H1 (cell line): ENCODE data around the gene AHDC1. TPM values are rescaled to one million over a fixed set of nuclear protein-coding genes. Genes with fewer than 3 reads are reported as not detected.
A peak's percentile ranks its signal among the peaks of the same experiment; 100 is the strongest.

Experiments
- CTCF ChIA-PET: fragments of 300-600 bp; sonication (Branson Sonifier 250); formaldehyde crosslinking; loops from one replicate; lab custom pipeline; 2021; ENCODE audit not compliant: partially characterized antibody; lab: Charles Lee
- POLR2A ChIA-PET: fragments of 300-600 bp; sonication (Branson Sonifier 250); formaldehyde crosslinking; loops from one replicate; lab custom pipeline; 2021; ENCODE audit warnings: inconsistent platforms; ENCODE audit not compliant: partially characterized antibody; lab: Charles Lee
- DNase-seq, 2 experiments: peaks; one replicate each; pipeline versions ENCODE4 v3.0.0 to v3.0.0-alpha.2; 2010 to 2022; ENCODE audit warnings: low spot score in 2 of 2, low read depth in 1 of 2, mixed read lengths in 1 of 2
- FAIRE-seq: peaks from 2 replicates; lab custom pipeline; 2011; peaks lifted over from hg19 to GRCh38; lab: Jason Lieb, UNC
- H2AFZ ChIP-seq: 2 replicates; pipeline ENCODE4 v1.8.1; 2012; ENCODE audit warnings: low read length, inconsistent platforms
- H2AK5ac ChIP-seq: 2 replicates; pipeline ENCODE4 v1.6.1; 2013; ENCODE audit warnings: low read depth, low read length
- H2BK120ac ChIP-seq: replicated peaks from 2 replicates; pipeline ENCODE3; 2013; ENCODE audit warnings: low read depth, low read length, inconsistent platforms
- H2BK12ac ChIP-seq: 2 replicates; pipeline ENCODE4 v1.6.1; 2013; ENCODE audit warnings: low read depth, low read length
- H2BK15ac ChIP-seq: 2 replicates; pipeline ENCODE4 v1.6.1; 2013; ENCODE audit warnings: low read length
- H2BK20ac ChIP-seq: 2 replicates; pipeline ENCODE4 v1.6.1; 2013; ENCODE audit warnings: low read length
- H2BK5ac ChIP-seq: 2 replicates; pipeline ENCODE4 v1.6.1; 2013; ENCODE audit warnings: low read depth, low read length
- H3K14ac ChIP-seq: 2 replicates; pipeline ENCODE4 v1.6.1; 2013; ENCODE audit warnings: inconsistent platforms; ENCODE audit not compliant: insufficient read length
- H3K18ac ChIP-seq: 2 replicates; pipeline ENCODE4 v1.6.1; 2013; ENCODE audit warnings: low read length; ENCODE audit errors: extremely low read depth
- H3K23ac ChIP-seq: 2 replicates; pipeline ENCODE4 v1.6.1; 2013; ENCODE audit warnings: inconsistent platforms; ENCODE audit not compliant: insufficient read length
- H3K23me2 ChIP-seq: 2 replicates; pipeline ENCODE4 v1.6.1; 2013; ENCODE audit warnings: low read depth, low read length
- H3K27ac ChIP-seq: 2 replicates; pipeline ENCODE4 v1.6.1; 2011; ENCODE audit warnings: low read depth, low read length, inconsistent platforms
- H3K27me3 ChIP-seq, 4 experiments: replicated peaks in 1 of 4; 1 replicate in 1 of 4; 2 replicates in 3 of 4; pipeline versions ENCODE4 v1.6.1 to v1.8.1; 2011 to 2013; ENCODE audit warnings: low read length in 3 of 4, mild to moderate bottlenecking in 3 of 4, inconsistent platforms in 2 of 4, mixed read lengths in 2 of 4, moderate library complexity in 1 of 4; ENCODE audit not compliant: control insufficient read depth in 3 of 4, insufficient read depth in 3 of 4; ENCODE audit errors: extremely low read depth in 1 of 4
- H3K36me3 ChIP-seq, 4 experiments: 2 replicates each; pipeline versions ENCODE4 v1.6.1 to v1.8.1; 2011 to 2013; ENCODE audit warnings: mild to moderate bottlenecking in 4 of 4, low read length in 3 of 4, moderate library complexity in 2 of 4, control low read depth in 1 of 4, inconsistent platforms in 1 of 4; ENCODE audit not compliant: insufficient read depth in 4 of 4, control insufficient read depth in 2 of 4
- H3K4ac ChIP-seq: replicated peaks from 2 replicates; pipeline ENCODE3; 2013; ENCODE audit warnings: low read length, low read depth, mixed read lengths, inconsistent platforms; ENCODE audit not compliant: insufficient read length
- H3K4me1 ChIP-seq, 4 experiments: replicated peaks in 1 of 4; 1 replicate in 1 of 4; 2 replicates in 3 of 4; pipeline versions ENCODE4 v1.6.1 to v1.8.1; 2011 to 2013; ENCODE audit warnings: low read length in 3 of 4, inconsistent platforms in 2 of 4, mixed read lengths in 1 of 4; ENCODE audit not compliant: insufficient read depth in 4 of 4, control insufficient read depth in 3 of 4
- H3K4me2 ChIP-seq, 2 experiments: 2 replicates each; pipeline versions ENCODE4 v1.6.1 to v1.8.1; 2011 to 2013; ENCODE audit warnings: low read depth in 2 of 2, low read length in 2 of 2, control low read depth in 1 of 2, inconsistent platforms in 1 of 2, mild to moderate bottlenecking in 1 of 2; ENCODE audit not compliant: insufficient read depth in 1 of 2
- H3K4me3 ChIP-seq, 4 experiments: fragments of 200-600, 300-600 bp in 1 of 4; sonication (generic), shearing (Covaris generic), sonication (Bioruptor Twin) in 1 of 4; 2 replicates each; pipeline versions ENCODE4 v1.5.1 to v1.8.1; 2011 to 2016; ENCODE audit warnings: low read length in 4 of 4, low read depth in 3 of 4, control low read depth in 2 of 4, inconsistent platforms in 2 of 4, mild to moderate bottlenecking in 2 of 4, mixed read lengths in 1 of 4, moderate library complexity in 1 of 4; ENCODE audit not compliant: insufficient read depth in 2 of 4; ENCODE audit errors: extremely low read depth in 1 of 4
- H3K56ac ChIP-seq: replicated peaks from 2 replicates; pipeline ENCODE3; 2013; ENCODE audit warnings: low read depth, mild to moderate bottlenecking, mixed read lengths, low read length, inconsistent platforms; ENCODE audit not compliant: insufficient read length
- H3K79me1 ChIP-seq: 2 replicates; pipeline ENCODE4 v1.6.1; 2013; ENCODE audit warnings: low read depth, low read length, control low read depth
- H3K79me2 ChIP-seq, 2 experiments: 2 replicates each; pipeline versions ENCODE4 v1.6.1 to v1.8.1; 2012 to 2013; ENCODE audit warnings: low read length in 2 of 2, mild to moderate bottlenecking in 2 of 2, inconsistent platforms in 1 of 2; ENCODE audit not compliant: insufficient read depth in 2 of 2, control insufficient read depth in 1 of 2
- H3K9ac ChIP-seq, 4 experiments: replicated peaks in 1 of 4; 1 replicate in 1 of 4; 2 replicates in 3 of 4; pipeline versions ENCODE4 v1.6.1 to v1.8.1; 2011 to 2013; ENCODE audit warnings: low read depth in 3 of 4, low read length in 3 of 4, control low read depth in 2 of 4, mild to moderate bottlenecking in 2 of 4, moderate library complexity in 2 of 4, inconsistent platforms in 1 of 4; ENCODE audit errors: extremely low read depth in 1 of 4
- H3K9me3 ChIP-seq, 2 experiments: 2 replicates each; pipeline versions ENCODE4 v1.6.1 to v1.8.1; 2012 to 2013; ENCODE audit warnings: mild to moderate bottlenecking in 2 of 2, moderate library complexity in 2 of 2, control low read depth in 1 of 2, inconsistent platforms in 1 of 2, low read depth in 1 of 2, low read length in 1 of 2, mixed read lengths in 1 of 2; ENCODE audit not compliant: insufficient read depth in 2 of 2
- H4K20me1 ChIP-seq, 2 experiments: replicated peaks in 1 of 2; 2 replicates each; pipeline versions ENCODE3 to v1.8.1; 2011 to 2013; ENCODE audit warnings: inconsistent platforms in 2 of 2, low read length in 2 of 2, mild to moderate bottlenecking in 1 of 2; ENCODE audit not compliant: insufficient read depth in 2 of 2, control insufficient read depth in 1 of 2
- H4K5ac ChIP-seq: 2 replicates; pipeline ENCODE4 v1.6.1; 2013; ENCODE audit warnings: low read length, low read depth, mixed read lengths, inconsistent platforms; ENCODE audit not compliant: insufficient read length
- H4K8ac ChIP-seq: 2 replicates; pipeline ENCODE4 v1.8.0; 2013; ENCODE audit warnings: mild to moderate bottlenecking, moderate library complexity, low read length, inconsistent platforms; ENCODE audit not compliant: insufficient read depth; ENCODE audit errors: extremely low read depth
- H4K91ac ChIP-seq: replicated peaks from 2 replicates; pipeline ENCODE3; 2013; ENCODE audit warnings: low read length, mixed read lengths, inconsistent platforms; ENCODE audit not compliant: insufficient read length
- BCL11A ChIP-seq, 2 experiments: IDR thresholded peaks; one replicate each; pipeline ENCODE4 v1.6.1; 2011; ENCODE audit warnings: low read depth in 2 of 2, low read length in 2 of 2, mild to moderate bottlenecking in 2 of 2
- BRCA1 ChIP-seq: IDR thresholded peaks from 2 replicates; pipeline ENCODE4 v1.6.1; 2012; ENCODE audit warnings: low read depth, low read length, improper control_type of control experiment
- CHD2 ChIP-seq: IDR thresholded peaks from 2 replicates; pipeline ENCODE4 v1.6.1; 2012; ENCODE audit warnings: low read length, improper control_type of control experiment
- CTBP2 ChIP-seq: IDR thresholded peaks from 2 replicates; pipeline ENCODE4 v1.7.0; 2011; ENCODE audit warnings: borderline replicate concordance, mild to moderate bottlenecking, moderate library complexity, mixed read lengths, low read length; ENCODE audit not compliant: insufficient read depth, insufficient read length
- FOSL1 ChIP-seq: IDR thresholded peaks from 2 replicates; pipeline ENCODE4 v1.6.1; 2011; ENCODE audit warnings: mild to moderate bottlenecking, low read depth, low read length, moderate library complexity; ENCODE audit not compliant: insufficient read depth
- PHF8 ChIP-seq: fragments of 200-600 bp; sonication (generic); conservative IDR thresholded peaks from 2 replicates; pipeline ENCODE4 v1.7.1; 2012; ENCODE audit warnings: low read depth, mild to moderate bottlenecking, inconsistent platforms, low read length, moderate library complexity
- POU5F1 ChIP-seq: IDR thresholded peaks from 2 replicates; pipeline ENCODE4 v1.6.1; 2011; ENCODE audit warnings: low read depth, mild to moderate bottlenecking, low read length, moderate library complexity
- SP1 ChIP-seq: IDR thresholded peaks from 2 replicates; pipeline ENCODE4 v1.6.1; 2011; ENCODE audit warnings: low read depth, low read length
- SP2 ChIP-seq: IDR thresholded peaks from 2 replicates; pipeline ENCODE4 v1.6.1; 2012; ENCODE audit warnings: mild to moderate bottlenecking, low read length, inconsistent platforms
- TAF7 ChIP-seq: optimal IDR thresholded peaks from 2 replicates; pipeline ENCODE3; 2011; ENCODE audit warnings: low read depth, mild to moderate bottlenecking, inconsistent platforms, low read length, moderate library complexity, borderline replicate concordance
- TBP ChIP-seq: IDR thresholded peaks from 2 replicates; pipeline ENCODE4 v1.6.1; 2011; ENCODE audit warnings: low read depth, low read length, improper control_type of control experiment
- TEAD4 ChIP-seq: IDR thresholded peaks from 2 replicates; pipeline ENCODE4 v1.6.1; 2012; ENCODE audit warnings: low read depth, low read length, inconsistent platforms, mixed read lengths
- WGBS, 2 experiments: shearing (Covaris generic) in 1 of 2; methylation state at CpG; one replicate each; pipeline versions ENCODE4 v1.1.6 to v1.1.7; 2013 to 2015; ENCODE audit warnings: low lambda C conversion rate in 2 of 2, mixed read lengths in 2 of 2, inconsistent platforms in 1 of 2, low coverage in 1 of 2, missing lambda C conversion rate in 1 of 2; ENCODE audit not compliant: insufficient replicate concordance in 2 of 2, insufficient coverage in 1 of 2, insufficient read length in 1 of 2; ENCODE audit errors: extremely low coverage in 1 of 2, missing lambda C conversion rate in 1 of 2; 5-methylcytosine and 5-hydroxymethylcytosine counted together
- polyA plus RNA-seq, 7 experiments: library from polyadenylated mRNA; depleted of rRNA in 3 of 7; stranded (reverse) in 5 of 7; unstranded in 2 of 7; fragments of >200 nt in 5 of 7; fragments of 200-250 nt in 2 of 7; gene quantifications; 1 replicate in 5 of 7; 2 replicates in 1 of 7; 4 replicates in 1 of 7; pipeline versions ENCODE4 v1.2.1 to v1.2.3, GENCODE V29; 2011 to 2013; ENCODE audit warnings: missing spikeins in 2 of 7, mixed read lengths in 2 of 7
- total RNA-seq: library from RNA; stranded (reverse); fragmentation: NEBNext Ultra II Directional; extraction: Animal tissue kit (Norgen Biotek cat#: 25700); gene quantifications from 2 replicates; pipeline ENCODE4 v1.2.1, GENCODE V29; 2021

The AHDC1 gene
- total and polyA plus RNA-seq, 2 of the 8 experiments (the other 6 are each of a cell fraction or from before 2014, with no cell fraction given) = 4.4 to 35.1 TPM

GRCh38 chr1:27489973-27490741 is 113.8 kb downstream of the AHDC1 start, which contains the start of gene WASF2:
WASF2 (minus strand) TSS chr1:27490167; CDS start chr1:27428890, 61,277 bp downstream.
- peak within 1 kb of the TSS; percentile 98 for H3K27ac ChIP-seq
- no peaks in the 10 kb centered on the region for H4K20me1 ChIP-seq
- H3K79me2 ChIP-seq = peaks cover 0 to 38% of the 10 kb centered on the region in 2 experiments
- no peaks in the 10 kb centered on the region for H3K27me3 ChIP-seq
- peak within 1 kb of the TSS; percentile 75; the same call in 1 of the 2 replicates for H2AK5ac ChIP-seq
- H3K9me3 ChIP-seq = no peaks in the 10 kb centered on the region
- peak within 1 kb of the TSS; percentile 85 to 99 (median 88) for H3K4me3 ChIP-seq
- no peak within 1 kb of the TSS for H2BK120ac ChIP-seq
- FAIRE-seq (peak; percentile 72), DNase-seq (peak; percentile 90 to 98)
- H3K79me1 ChIP-seq = peaks cover 4% of the 10 kb centered on the region; the same call in 1 of the 2 replicates
- peak within 1 kb of the TSS; percentile 78 for H3K56ac ChIP-seq
- H4K5ac ChIP-seq = peak within 1 kb of the TSS; percentile 60
- peak within 1 kb of the TSS; percentile 84 to 87 for H3K4me2 ChIP-seq
- peak within 1 kb of the TSS; percentile 91 for H2BK5ac ChIP-seq
- ChIA-PET CTCF (interaction anchor here (0.6 to 1.9 kb wide), 14 partner anchors 23 to 124 kb away, joined by 3 to 9 read pairs (median 4); no protein-coding TSS in a partner anchor), POLR2A (interaction anchor here (0.6 to 2.0 kb wide), 13 partner anchors 9 to 125 kb away, joined by 3 to 6 read pairs (median 4); no protein-coding TSS in a partner anchor)
- no peak within 1 kb of the TSS for H3K14ac ChIP-seq
- H4K91ac ChIP-seq = peak within 1 kb of the TSS; percentile 89
- no peak within 1 kb of the TSS for H3K23ac ChIP-seq
- 5% methylated on average over 48 of the region's 50 CpGs; no CpG with 5 or more reads in 1 of the 2 experiments for WGBS, 2 experiments
- peak within 1 kb of the TSS; percentile 100 for H2AFZ ChIP-seq
- H3K9ac ChIP-seq = peak within 1 kb of the TSS; percentile 82 to 97 (median 92)
- 0 out of 2 replicates have a peak within 1 kb of the TSS, but pooled peaks have one; percentile 72 for H2BK15ac ChIP-seq
- peak within 1 kb of the TSS; percentile 80 for H2BK12ac ChIP-seq
- H4K8ac ChIP-seq = peak within 1 kb of the TSS; percentile 94
- H3K36me3 ChIP-seq = no peaks in the 10 kb centered on the region
- H3K4me1 ChIP-seq = peaks cover 0 to 15% (median 6%) of the 10 kb centered on the region in 4 experiments; a peak in 4 of 7 replicates
- peaks cover 5% of the 10 kb centered on the region for H3K23me2 ChIP-seq
- peak within 1 kb of the TSS; percentile 95 for H3K4ac ChIP-seq
- peak within 1 kb of the TSS; percentile 93 for H3K18ac ChIP-seq
- H2BK20ac ChIP-seq = peak within 1 kb of the TSS; percentile 99
- peak; percentile 73 for TF ChIP-seq TAF7
- peak; percentile 98 for TF ChIP-seq SP1
- TF ChIP-seq CTBP2 = no peak
- no peak for TF ChIP-seq BRCA1
- peak; percentile 88 for TF ChIP-seq CHD2
- peak; percentile 55 for TF ChIP-seq TBP
- TF ChIP-seq SP2 = peak; percentile 80
- 0 out of 2 replicates have a peak, but pooled peaks have one; percentile 65 for TF ChIP-seq FOSL1
- no peak for TF ChIP-seq TEAD4
- peak; percentile 77 for TF ChIP-seq PHF8
- TF ChIP-seq POU5F1 = no peak
- no peak for TF ChIP-seq BCL11A (IDR thresholded peaks at IDR 0.05; ENCODE audit: low read depth in 2 of 2, low read length in 2 of 2)
